Fibroblast of peridontal ligament (primary cell): ENCODE results near the gene MSL2.
"Not testable (repeated sequence)": the region's sequence is repeated elsewhere in the genome, so short reads cannot be mapped to it uniquely, and the experiment has no call there.

Experiments
- DNase-seq: peaks from one replicate; pipeline ENCODE4 v3.0.0-alpha.2; 2010; ENCODE audit errors: extremely low read depth

The MSL2 gene, protein sequence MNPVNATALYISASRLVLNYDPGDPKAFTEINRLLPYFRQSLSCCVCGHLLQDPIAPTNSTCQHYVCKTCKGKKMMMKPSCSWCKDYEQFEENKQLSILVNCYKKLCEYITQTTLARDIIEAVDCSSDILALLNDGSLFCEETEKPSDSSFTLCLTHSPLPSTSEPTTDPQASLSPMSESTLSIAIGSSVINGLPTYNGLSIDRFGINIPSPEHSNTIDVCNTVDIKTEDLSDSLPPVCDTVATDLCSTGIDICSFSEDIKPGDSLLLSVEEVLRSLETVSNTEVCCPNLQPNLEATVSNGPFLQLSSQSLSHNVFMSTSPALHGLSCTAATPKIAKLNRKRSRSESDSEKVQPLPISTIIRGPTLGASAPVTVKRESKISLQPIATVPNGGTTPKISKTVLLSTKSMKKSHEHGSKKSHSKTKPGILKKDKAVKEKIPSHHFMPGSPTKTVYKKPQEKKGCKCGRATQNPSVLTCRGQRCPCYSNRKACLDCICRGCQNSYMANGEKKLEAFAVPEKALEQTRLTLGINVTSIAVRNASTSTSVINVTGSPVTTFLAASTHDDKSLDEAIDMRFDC

DNA sequence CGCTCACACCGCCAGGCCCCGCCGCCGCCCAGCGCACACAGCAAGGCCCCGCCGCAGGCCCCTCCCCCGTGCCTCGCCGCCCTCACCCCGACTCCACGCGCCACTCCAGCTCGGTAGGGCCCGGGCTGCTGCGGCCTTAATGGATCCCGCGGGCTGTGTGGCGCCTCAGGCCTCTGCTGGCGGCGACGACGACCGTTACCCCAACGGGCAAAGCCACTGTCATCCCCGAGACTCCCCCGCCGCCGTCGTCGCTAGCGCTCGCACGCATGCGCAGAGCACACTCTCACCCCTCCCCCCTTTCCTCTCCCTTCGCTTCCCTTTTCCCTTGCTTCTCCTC lies at the start of gene MSL2:
TSS of gene MSL2 (minus strand) at position 272 of the 337 bp plus-strand sequence. CDS start 1,222 bp downstream, outside the sequence.
- no peak for DNase-seq

DNA sequence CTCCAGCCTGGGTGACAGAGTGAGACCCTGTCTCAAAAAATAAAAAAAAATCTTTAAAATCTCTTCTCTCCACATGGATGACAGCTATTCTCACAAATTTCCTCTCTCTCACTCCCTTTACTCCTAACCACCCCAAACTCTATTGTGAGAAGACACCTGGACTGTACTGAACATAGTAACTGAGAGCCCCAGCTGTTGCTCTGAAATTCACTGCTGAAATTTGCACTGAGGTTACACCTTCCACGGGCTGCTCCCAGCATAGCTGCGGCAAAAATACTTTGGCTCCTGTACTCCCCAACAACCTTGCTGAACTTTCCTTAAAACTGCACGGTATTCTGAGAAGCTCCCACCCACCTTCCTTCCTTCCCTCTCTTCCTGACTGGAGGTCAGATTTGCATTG lies 49.6 kb upstream of the MSL2 start:
- DNase-seq, result no peak

DNA sequence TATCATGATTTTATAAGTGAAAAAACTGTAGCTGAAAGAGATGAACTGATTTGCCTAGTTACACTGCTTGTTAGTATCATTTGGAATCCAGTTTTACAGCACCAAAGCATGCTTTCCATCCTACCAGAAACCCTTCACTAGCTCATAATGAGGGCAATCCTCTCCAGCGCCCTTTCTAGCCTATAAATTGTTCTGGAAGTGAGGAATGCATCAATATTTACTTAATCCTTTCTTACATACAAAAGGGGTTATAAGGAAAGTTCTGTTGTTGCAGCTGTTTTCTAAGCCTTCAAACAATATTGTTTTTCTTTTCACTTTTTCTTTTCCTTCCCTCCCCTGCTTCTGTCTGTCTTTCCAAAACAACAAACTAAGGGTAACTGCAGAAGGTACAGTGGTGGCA lies 43.0 kb upstream of the MSL2 start:
- DNase-seq, result peak; percentile 5

DNA sequence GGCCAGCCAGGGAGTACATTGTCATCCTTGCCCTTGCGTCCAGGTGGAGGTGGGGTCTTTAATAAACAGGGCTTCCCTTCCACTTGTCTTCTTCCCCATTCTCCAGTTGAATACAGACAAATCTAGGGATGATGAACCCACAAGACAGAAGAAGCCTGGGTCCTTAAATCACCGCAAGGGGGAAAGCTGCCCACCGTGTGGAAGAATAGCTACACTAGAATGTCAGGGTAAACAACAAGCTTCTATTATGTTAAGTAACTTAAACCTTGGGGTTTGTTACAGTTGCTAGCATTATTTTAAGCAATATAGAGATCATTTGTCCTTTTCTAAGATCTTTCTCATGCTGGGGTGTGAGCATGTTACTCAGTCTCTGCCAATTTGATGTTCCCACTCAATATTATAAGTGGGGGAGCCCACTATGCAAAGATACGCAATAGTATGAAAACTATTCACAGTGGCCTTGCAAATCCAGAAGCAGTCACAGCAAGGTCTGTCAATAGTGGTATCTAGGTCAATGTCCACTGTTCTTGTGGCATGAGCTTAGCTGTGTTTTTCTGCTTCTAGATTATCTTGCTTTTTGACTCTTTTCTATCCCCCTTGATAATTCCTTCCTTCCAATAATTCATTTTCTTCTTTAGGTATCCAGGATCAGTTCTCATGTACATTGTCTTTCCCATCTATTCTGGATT lies 42.0 kb upstream of the MSL2 start:
- no peak for DNase-seq

DNA sequence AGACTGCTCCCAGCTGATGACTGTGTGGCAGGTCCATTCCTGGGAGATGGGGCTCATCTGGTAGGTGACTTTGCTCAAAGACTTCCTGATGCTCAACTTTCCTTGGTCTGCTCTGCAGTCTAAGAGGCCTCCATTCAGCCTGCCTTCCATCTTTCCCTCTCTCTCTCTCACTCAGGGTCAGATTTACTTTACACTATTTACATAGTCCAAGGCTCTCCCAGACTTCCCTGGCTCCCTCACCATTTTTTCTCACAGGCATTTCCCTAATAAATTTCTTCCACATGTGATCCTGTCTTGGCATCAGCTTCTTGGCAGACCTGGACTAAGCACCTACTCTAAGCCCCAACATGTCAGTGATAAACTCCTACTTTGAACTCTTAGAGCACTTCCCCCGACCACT lies 41.0 kb upstream of the MSL2 start:
- no peak for DNase-seq

DNA sequence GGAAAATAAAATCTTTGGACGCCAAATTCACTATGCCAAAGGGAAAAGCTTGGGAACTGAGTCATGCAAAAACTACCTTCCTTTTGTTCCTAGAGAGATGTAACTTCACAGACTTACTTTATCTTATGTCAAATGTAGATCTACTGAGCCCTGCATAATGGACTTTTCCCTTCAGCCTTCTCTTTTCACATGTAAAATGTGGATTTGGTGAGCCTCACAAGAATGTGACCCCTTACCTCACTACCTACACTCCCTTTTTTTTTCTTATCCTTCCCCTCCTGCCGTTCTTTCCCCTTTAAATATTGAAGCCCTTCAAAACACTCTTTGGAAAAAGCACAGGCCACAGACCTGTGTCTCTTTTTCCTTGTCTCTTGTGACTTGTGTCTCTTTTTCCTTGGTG lies 40.0 kb upstream of the MSL2 start:
- no peak for DNase-seq

DNA sequence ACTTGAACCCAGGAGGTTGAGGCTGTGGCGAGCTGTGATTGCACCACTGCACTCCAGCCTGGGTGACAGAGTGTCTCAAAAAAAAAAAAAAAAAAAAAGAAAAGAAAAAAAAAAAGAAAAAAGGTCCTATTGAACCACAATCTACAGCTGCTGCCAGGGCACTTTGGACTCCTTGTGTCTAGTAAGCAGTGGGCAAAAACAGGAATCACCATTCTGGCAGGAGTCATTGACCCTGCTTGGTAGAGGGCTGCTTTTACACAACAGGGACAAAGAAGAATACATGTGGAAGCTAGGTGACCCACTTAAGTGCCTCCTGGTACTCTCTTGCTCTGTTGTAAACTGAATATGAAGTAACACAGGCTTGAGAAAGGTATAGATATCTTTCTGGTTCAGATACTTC lies 39.4 kb upstream of the MSL2 start:
- no peak for DNase-seq

DNA sequence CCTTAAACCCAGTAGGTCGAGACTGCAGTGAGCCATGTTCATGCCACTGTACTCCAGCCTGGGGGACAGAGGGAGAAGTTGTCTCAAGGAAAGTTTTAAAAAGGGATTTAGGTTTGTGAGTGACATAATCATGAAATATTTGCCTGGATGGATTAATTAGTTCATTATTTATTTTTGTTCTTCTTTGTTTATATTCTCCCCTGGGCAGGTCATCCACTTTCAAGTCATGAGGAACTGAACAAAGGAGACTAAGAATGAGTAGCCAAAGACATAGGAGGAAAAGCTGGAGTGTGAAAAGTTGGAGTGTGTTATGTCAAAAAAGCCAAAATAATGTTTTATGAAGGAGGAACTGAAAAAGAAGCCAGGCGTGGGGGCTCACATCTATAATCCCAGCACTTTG lies 36.3 kb upstream of the MSL2 start:
- DNase-seq, result no peak

DNA sequence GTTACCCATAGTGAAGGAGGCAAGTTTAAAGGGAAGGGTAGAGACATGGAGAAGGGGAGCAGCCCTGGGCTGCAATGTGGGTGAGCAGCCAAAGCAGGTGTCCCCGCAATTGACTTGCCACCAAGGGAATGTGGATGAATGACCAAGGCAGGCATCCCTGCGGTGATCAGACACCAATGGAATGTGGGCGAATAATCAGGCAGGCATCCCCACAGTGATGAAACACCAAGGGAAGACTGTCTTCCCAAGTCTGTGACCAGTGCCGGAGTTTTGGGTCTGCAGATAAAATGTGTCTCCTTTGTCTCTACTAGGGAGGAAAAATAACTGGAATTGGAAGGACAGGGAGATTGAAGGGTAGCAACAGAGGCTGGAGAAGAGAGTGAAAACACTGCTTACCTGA lies 26.6 kb upstream of the MSL2 start:
- not testable (repeated sequence) for DNase-seq

DNA sequence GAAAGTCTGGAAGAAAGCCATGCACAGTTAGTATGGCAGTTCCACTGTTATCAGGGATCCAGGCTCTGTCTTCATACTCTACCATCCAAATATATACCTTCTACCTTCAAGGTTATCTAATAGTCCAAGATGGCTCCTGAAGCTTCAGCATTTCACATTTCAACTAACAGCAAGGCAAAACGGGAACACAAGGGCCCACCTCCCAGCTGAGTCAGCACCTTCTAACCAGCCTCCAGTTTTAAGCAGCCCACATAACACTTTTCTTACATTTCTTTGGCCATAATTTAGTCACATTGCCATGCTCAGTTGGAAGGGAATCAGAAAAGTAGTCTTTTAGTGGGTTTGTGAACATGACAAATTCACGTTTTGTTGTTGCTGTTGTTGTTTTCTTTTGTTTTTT lies 15.4 kb upstream of the MSL2 start:
- no peak for DNase-seq

DNA sequence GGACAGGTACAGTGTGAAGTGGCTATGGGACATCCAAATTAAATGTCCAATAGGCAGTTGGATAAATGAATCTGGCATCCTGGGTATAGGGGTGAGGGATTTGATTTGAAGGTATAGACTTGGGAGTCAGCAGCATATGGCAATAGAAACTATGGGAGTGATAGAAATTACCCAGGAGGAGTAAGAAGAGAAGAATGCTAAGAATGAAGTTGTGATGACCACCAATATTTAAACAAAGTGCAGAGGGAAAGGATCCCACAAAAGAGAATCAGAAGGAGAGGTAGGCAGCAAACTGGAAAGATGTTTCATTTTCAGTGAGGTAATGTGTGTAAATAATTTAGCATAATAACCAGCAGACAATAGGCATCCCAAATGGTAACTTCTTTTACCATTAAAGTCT lies 13.8 kb upstream of the MSL2 start:
- peak; percentile 65 for DNase-seq

DNA sequence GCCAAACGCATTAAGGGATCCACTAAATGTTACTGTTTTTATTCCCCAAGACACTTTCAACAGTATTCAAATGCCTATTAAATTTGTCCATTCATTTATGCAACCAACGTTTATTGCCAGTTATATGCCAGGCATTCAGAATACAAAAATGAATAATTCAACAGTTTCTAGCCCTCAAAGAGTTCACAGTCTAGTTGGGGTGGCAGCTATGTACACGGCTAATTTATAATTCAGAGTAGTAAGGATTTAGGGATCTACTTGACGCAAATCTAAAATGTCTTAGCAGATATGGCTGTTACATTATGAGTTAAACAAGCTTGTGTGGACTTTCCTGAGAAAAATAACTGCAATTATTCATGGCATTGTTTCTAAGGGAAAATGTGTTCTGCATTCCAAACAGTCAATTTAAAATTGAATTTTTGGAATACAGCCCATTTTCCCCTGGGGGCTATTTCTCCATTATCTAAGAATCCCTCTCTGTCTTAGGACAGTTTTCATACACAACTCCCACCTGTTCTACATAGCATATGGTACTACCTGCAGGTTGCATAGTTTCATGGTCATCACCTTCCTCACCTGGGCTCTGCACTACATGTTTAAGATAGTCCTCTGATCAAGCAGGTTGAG lies 11.5 kb upstream of the MSL2 start:
- no peak for DNase-seq

DNA sequence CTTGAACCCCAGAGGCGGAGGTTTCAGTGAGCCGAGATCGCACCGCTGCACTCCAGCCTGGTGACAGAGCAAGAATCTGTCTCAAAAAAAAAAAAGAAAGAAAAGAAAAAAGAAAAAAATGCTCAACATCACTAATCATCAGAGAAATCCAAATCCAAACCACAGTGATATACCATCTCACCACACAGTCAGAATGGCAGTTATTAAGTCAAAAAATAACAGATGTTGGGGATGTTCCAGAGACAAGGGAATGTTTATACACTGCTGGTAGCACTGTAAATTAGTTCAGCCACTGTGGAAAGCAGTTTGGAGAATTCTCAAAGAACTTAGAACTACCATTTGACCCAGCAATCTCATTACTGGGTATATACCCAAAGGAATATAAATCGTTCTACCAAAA lies 3.1 kb upstream of the MSL2 start:
- DNase-seq, result peak; percentile 81

DNA sequence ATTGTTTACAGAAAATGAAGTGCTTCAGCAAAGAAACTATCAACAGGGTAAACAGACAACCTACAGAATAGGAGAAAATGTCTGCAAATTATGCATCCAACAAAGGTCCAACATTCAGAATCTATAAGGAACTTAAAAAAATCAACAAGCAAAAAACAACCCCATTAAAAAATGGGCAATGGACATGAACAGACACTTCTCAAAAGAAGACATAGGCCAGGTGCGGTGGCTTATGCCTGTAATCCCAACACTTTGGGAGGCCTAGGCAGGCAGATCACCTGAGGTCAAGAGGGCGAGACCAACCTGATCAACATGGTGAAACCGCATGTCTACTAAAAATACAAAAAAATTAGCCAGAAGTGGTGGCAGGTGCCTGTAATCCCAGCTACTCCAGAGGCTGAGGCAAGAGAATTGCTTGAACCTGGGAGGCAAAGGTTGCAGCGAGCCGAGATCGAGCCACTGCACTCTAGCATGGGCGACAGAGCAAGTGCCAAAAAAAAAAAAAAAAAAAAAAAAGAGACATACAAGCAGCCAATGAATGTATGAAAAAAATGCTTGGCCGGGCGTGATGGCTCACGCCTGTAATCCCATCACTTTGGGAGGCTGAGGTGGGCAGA lies 2.4 kb upstream of the MSL2 start:
- not testable (repeated sequence) for DNase-seq

DNA sequence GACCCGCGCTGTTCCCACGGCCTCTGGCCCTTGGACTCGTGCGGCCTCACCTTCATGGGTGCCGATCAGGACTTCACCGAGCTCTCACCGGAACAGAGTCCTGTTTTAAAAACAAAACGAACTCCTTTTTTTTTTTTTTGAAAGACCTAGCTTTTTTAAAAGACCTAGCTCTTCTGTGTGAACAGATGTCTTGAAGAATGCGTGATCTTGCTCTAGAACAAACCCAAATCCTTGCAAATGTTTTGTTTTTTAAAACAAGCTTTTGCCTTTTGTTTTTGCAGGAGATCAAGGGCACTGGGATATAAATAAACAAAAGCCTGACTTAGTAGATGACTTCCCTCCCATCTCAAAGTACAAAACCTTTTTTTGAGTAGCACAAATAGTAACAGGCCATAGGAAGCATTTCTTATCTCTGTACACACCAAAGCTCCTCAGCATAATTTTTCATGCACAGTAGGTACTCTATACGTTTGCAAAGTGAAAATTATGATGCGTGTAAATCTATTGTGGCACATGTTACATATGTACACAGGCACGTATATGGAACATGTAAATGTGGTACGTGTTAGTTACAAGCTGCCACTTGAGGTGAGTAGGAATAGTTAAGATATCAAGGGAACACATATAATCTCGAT lies 1.1 kb upstream of the MSL2 start:
- DNase-seq, result peak; percentile 34

DNA sequence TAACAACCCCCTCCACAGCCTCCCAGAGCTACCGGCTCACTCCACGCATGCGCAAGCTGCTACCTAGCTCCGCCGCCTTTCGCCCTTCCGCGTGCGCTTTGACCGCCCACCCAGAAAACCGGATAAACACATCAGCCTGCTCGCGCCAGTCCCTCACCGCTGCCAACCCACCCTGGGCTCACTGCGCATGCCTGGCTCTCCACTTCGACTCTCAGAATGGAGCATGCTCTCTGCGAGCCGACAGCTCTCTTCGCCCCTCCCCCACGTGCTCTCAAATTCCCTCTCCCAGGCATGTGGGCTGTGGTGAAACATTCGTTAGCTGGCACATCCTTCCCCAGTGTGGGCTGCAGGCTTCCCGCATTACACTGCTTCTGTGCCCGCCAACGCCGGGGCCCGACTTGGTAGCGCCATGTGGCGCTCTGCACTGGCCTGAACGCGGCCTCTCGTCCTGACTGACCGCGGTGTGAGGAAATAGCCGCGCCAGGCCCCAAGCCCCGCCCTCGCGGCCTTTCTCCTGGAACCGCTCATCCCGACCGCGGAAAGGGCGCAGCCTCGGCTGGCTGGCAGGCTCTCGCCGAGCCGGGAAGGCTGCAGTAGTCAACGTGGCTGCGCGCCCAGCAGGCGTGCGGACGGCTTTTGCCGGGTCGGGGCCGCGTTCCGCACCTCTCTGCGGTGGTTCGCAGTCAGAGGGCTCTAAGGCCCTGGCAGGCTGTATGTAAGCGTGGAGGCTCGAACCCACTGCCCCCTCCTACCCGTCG lies 445 bp upstream of the MSL2 start:
- DNase-seq, result peak; percentile 100

DNA sequence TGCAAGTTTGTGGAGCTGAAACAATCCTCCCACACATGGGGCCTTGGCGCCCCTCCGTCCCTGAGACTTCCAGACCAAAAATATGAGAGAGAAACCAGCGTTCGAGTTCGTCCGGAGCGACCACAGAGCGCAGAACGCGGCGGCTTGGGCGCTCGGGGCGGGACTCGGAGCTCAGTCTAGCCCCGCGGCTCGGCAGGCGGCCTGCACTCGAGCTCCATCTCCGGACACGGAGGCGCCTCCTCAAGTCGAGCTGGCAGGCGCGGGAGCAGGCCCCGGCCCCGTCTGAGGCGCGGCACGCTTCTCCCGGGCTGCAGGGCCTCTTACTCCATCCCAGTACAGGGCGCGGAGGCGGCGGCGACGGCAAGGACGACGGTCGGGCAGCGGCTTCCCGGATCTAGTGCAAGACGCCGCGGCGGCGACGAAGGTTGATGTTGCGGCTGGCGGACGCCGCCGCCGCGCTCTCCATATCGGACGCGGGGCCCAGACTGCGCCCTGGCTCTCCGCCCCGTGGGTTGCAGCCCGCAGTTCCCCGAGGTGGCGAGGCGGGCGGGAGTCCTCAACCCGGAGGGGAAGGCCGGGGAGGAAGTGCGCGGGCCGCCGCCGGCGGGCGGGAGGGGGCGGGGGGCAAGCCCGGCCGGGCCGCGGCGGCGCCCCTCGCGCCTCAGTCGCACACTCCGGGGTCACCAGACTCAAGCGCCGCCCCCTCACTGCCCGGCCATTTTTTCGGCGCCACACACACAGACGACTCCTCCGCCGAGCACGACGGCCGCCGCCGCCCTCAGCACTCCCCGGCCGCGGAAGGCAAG lies 674 bp downstream of the MSL2 start:
- peak; percentile 61 for DNase-seq

DNA sequence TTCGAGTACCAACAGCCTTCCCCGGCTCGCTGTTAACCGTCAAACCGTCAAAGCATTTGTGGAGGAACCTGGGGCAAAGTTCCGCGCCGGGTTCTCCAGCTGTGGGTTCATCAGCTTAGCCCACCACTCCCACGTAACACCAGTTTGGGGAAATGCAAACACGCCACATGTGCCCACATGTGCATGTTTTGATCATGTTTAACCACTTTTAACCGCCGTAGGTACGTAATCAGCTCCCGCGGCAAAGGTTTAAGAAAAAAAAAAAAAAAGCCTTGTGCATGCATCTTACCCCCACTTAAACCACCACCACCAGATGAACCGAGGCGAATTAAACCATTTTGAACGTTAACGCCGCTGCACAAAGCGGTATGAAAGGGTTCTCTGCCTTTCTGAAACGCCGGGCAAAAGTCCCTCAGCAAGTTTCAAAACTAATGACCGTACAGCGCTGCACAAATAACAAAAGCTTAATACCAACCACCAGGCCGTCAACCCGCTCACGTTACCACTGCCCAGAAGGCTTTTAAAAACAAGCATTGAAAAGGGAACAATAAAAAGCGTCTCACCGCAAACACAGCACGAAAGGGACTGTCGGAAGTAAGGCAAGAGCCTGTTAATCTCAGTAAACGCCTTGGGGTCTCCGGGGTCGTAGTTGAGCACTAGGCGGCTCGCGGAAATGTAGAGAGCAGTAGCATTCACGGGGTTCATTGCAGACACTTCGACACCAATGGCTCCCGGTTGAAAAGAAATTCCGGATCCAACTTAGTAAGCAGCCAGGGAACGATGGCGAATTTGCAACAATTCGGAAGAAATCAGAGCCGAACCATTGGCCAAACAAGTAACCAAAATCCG lies 1.5 kb downstream of the MSL2 start:
- peak; percentile 27 for DNase-seq
